ENCODE measurements around the gene ARL10.

ARL10 gene

GRCh38 chr5:176420086-176420485 is 54.8 kb downstream of the ARL10 start:
- Histone ChIP-seq H3K4me1 (ENCODE audit: insufficient read depth, low read length) (peaks cover 18% of the 10 kb centered on the region), H2AFZ (ENCODE audit: low read depth, low read length) (no peak overlapping the region), H3K9me3 (ENCODE audit: insufficient read depth, low read length, severe bottlenecking) (peaks cover 2% of the 10 kb centered on the region), H3K27ac (ENCODE audit: low read length) (no peak overlapping the region), H3K9ac (ENCODE audit: low read depth, low read length) (no peak overlapping the region), H3K4me2 (ENCODE audit: insufficient read depth, low read length) (no peak overlapping the region), H4K20me1 (ENCODE audit: insufficient read depth, low read length) (0 out of 2 replicates have a peak, but pooled peaks cover 2% of the 10 kb centered on the region), H3K27me3 (ENCODE audit: insufficient read depth, low read length, poor library complexity) (no peaks in the 10 kb centered on the region), H3K4me3 (ENCODE audit: low read depth in 1 of 2, low read length in 2 of 2) (no peak overlapping the region), H3K79me2 (ENCODE audit: insufficient read depth, low read length) (peaks cover 12% of the 10 kb centered on the region), H3K36me3 (ENCODE audit: insufficient read depth, low read length) (no peaks in the 10 kb centered on the region)
- ATAC-seq (ENCODE audit: insufficient read depth, low read depth) (no peak), DNase-seq (no peak)
- no peak for TF ChIP-seq EZH2 (IDR thresholded peaks at IDR 0.05; ENCODE audit: borderline replicate concordance, low read depth, low read length, severe bottlenecking)
- TF ChIP-seq CTCF (IDR thresholded peaks at IDR 0.05; ENCODE audit: borderline replicate concordance, extremely low read depth, low read length, poor library complexity, severe bottlenecking): no peak

- H3K4me3 ChIP-seq (ENCODE audit: low read depth in 1 of 2, low read length in 2 of 2): no peak overlapping the region
- peaks cover 9% of the 10 kb centered on the region for H3K4me1 ChIP-seq (ENCODE audit: insufficient read depth, low read length)
- H3K79me2 ChIP-seq (ENCODE audit: insufficient read depth, low read length): peaks cover 3% of the 10 kb centered on the region
- DNase-seq (no peak), ATAC-seq (ENCODE audit: insufficient read depth, low read depth) (no peak)
- no peak overlapping the region for H3K9ac ChIP-seq (ENCODE audit: low read depth, low read length)
- no peak for TF ChIP-seq CTCF (IDR thresholded peaks at IDR 0.05; ENCODE audit: borderline replicate concordance, extremely low read depth, low read length, poor library complexity, severe bottlenecking)
- no peaks in the 10 kb centered on the region for H3K36me3 ChIP-seq (ENCODE audit: insufficient read depth, low read length)
- no peak overlapping the region for H2AFZ ChIP-seq (ENCODE audit: low read depth, low read length)
- peaks cover 9% of the 10 kb centered on the region for H3K9me3 ChIP-seq (ENCODE audit: insufficient read depth, low read length, severe bottlenecking)
- H4K20me1 ChIP-seq (ENCODE audit: insufficient read depth, low read length): no peaks in the 10 kb centered on the region
- H3K27ac ChIP-seq (ENCODE audit: low read length): no peak overlapping the region
- H3K4me2 ChIP-seq (ENCODE audit: insufficient read depth, low read length): no peak overlapping the region
- no peaks in the 10 kb centered on the region for H3K27me3 ChIP-seq (ENCODE audit: insufficient read depth, low read length, poor library complexity)
Measured at GRCh38 chr5:176420972-176421544, 55.8 kb downstream of the ARL10 start.

DNA sequence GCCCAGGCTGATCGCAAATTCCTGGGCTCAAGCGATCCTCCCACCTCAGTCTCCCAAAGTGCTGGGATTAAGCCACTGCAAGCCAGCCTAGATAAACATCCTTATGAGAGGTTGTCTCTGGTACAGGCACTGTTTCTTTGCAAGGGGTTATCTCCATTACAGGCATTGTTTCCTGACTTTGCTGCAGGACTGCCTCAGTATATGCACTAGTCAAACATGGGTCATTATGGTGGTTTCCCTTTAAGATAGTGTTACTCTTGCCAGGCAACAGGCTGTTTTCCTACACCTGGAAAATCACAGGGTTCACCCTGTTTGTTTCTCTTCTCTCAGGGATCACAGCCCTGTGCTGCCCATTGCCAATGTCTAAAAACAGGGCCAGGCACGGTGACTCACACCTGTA is 58.9 kb downstream of the ARL10 start:
- no peak overlapping the region for H2AFZ ChIP-seq (ENCODE audit: low read depth, low read length)
- no peak overlapping the region for H3K4me2 ChIP-seq (ENCODE audit: insufficient read depth, low read length)
- peaks cover 13% of the 10 kb centered on the region for H3K9me3 ChIP-seq (ENCODE audit: insufficient read depth, low read length, severe bottlenecking)
- no peak overlapping the region for H3K9ac ChIP-seq (ENCODE audit: low read depth, low read length)
- H3K4me3 ChIP-seq (ENCODE audit: low read depth in 1 of 2, low read length in 2 of 2): no peak overlapping the region
- no peaks in the 10 kb centered on the region for H3K27me3 ChIP-seq (ENCODE audit: insufficient read depth, low read length, poor library complexity)
- no peaks in the 10 kb centered on the region for H3K36me3 ChIP-seq (ENCODE audit: insufficient read depth, low read length)
- no peaks in the 10 kb centered on the region for H3K4me1 ChIP-seq (ENCODE audit: insufficient read depth, low read length)
- ATAC-seq (ENCODE audit: insufficient read depth, low read depth) (no peak), DNase-seq (no peak)
- TF ChIP-seq EZH2 (IDR thresholded peaks at IDR 0.05; ENCODE audit: borderline replicate concordance, low read depth, low read length, severe bottlenecking) (no peak), CTCF (IDR thresholded peaks at IDR 0.05; ENCODE audit: borderline replicate concordance, extremely low read depth, low read length, poor library complexity, severe bottlenecking) (no peak)
- H3K27ac ChIP-seq (ENCODE audit: low read length): no peak overlapping the region
- no peaks in the 10 kb centered on the region for H3K79me2 ChIP-seq (ENCODE audit: insufficient read depth, low read length)
- no peaks in the 10 kb centered on the region for H4K20me1 ChIP-seq (ENCODE audit: insufficient read depth, low read length)

DNA sequence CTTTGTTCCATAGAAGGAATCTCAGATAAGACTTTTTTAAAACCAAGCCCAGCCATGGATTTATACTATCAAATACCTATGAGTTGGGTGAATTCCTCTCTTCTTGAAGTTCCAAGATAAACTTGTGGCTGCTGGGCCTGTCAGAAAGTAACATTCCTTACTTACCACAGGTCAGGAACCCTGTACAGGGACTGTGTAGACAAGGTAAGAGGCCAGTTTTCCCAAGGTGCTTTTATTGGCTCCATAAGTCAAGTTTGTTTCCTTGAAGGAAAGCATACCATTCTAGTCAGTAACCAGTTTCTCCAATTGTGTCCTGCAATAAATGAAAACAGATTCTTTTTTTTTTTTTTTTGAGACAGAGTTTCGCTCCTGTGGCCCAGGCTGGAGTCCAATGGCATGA is 59.9 kb downstream of the ARL10 start:
- H3K4me1 ChIP-seq (ENCODE audit: insufficient read depth, low read length): peaks cover 4% of the 10 kb centered on the region
- H3K79me2 ChIP-seq (ENCODE audit: insufficient read depth, low read length): no peaks in the 10 kb centered on the region
- no peak overlapping the region for H3K27ac ChIP-seq (ENCODE audit: low read length)
- H3K9ac ChIP-seq (ENCODE audit: low read depth, low read length): no peak overlapping the region
- H3K9me3 ChIP-seq (ENCODE audit: insufficient read depth, low read length, severe bottlenecking): peaks cover 13% of the 10 kb centered on the region
- no peak overlapping the region for H2AFZ ChIP-seq (ENCODE audit: low read depth, low read length)
- no peak overlapping the region for H3K4me2 ChIP-seq (ENCODE audit: insufficient read depth, low read length)
- ATAC-seq (ENCODE audit: insufficient read depth, low read depth) (no peak), DNase-seq (no peak)
- H3K36me3 ChIP-seq (ENCODE audit: insufficient read depth, low read length): no peaks in the 10 kb centered on the region
- TF ChIP-seq EZH2 (IDR thresholded peaks at IDR 0.05; ENCODE audit: borderline replicate concordance, low read depth, low read length, severe bottlenecking): no peak
- no peak overlapping the region for H3K4me3 ChIP-seq (ENCODE audit: low read depth in 1 of 2, low read length in 2 of 2)
- H3K27me3 ChIP-seq (ENCODE audit: insufficient read depth, low read length, poor library complexity): no peaks in the 10 kb centered on the region
- no peaks in the 10 kb centered on the region for H4K20me1 ChIP-seq (ENCODE audit: insufficient read depth, low read length)

All from DND-41 (cell line).